KG1 (cell line): ENCODE data around the gene HDGF.

ENCODE experiments used
- DNase-seq: peaks from one replicate; lab custom pipeline; 2025; lab: John Stamatoyannopoulos, UW

HDGF gene

GRCh38 chr1:156698995-156699394, 52.5 kb downstream of the HDGF start:
- DNase-seq: no peak

DNA sequence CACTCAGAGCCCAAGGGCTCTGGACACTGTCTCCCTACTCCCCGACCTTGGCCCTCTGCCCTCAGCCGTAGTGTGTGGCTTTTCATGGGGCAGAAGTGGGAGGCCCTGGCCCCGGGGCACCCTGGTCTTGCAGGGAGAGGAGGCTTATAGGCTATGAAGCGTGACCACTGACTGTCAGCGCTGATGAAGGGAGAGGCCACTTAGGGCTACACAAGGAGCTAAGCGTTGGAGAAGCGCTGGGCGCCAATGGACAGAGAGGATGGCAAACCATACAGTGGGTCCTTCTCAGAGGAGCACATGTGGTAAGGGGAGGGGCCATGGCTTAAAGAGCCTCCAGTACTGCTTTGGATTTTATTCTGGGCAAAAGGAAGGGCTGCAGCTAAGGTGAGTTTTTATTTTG, 54.0 kb downstream of the HDGF start:
- DNase-seq: no peak

GRCh38 chr1:156696755-156697154, 54.7 kb downstream of the HDGF start:
- DNase-seq: no peak

GRCh38 chr1:156694690-156694962, 56.8 kb downstream of the HDGF start:
- DNase-seq: no peak

GRCh38 chr1:156693848-156694689, 57.4 kb downstream of the HDGF start:
- DNase-seq: no peak

DNA sequence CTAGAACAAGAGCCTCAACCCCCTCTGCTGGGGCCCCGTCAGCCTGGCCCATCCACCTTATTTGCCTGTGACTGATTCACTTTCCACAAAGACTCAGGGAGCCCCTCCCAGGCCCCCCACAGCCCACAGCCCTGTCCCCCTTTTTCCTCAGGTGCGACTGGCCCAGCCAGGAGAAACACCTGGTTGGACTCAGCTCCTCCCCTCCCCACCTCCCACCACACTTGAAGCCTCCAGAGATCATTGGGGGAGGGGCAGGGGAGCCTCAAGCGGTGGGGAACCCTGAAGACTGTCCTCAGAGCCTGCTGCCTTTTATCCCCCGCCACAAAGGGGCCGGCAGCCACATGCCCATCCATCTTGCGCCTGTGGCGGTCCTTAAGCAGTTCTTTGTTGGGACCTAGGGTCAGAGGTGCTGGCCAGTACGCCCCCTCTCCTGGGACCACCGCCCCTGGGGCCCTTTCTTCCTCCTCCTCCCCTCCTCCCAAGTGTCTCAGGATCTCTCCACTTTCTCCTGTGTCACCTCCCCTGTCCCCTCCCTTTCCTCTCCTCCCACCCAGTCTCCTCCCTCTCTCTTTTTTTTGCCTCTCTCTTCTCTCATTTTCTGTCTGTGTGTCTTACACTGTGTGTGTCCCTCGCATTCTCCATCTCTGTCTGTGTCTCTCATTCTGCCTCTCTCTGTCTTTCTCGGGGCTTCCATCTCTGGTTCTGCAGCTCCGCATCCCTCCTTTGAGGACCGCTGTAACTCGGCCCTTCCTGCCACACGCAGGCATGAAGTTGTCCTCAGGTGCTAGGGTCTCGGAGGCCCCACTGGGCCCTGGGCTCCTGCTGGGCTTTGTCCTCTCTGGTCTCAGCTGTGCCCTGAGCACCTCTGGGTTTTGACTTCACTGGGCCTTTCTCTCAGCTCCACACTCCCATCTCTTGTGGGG, 58.3 kb downstream of the HDGF start:
- DNase-seq: no peak

GRCh38 chr1:156692441-156692924, 59.0 kb downstream of the HDGF start:
- DNase-seq: no peak
